D721Med (cell line): ENCODE results near the gene SCAF4.

ENCODE experiments used
- DNase-seq: peaks from one replicate; pipeline ENCODE4 v3.0.0; 2011; ENCODE audit warnings: low spot score; ENCODE audit not compliant: insufficient read length
- FAIRE-seq: peaks from 2 replicates; lab custom pipeline; 2011; peaks lifted over from hg19 to GRCh38; lab: Jason Lieb, UNC
- CTCF ChIP-seq: IDR thresholded peaks from 2 replicates; pipeline ENCODE4 v1.5.1; 2012; ENCODE audit warnings: mild to moderate bottlenecking, control low read depth; ENCODE audit not compliant: insufficient read depth; ENCODE audit errors: missing control alignments

Gene SCAF4

GRCh38 chr21:31698461-31698860 is 33.5 kb downstream of the SCAF4 start:
- DNase-seq (no peak), FAIRE-seq (peak; percentile 46)
- no peak for TF ChIP-seq CTCF

- DNase-seq: no peak
- TF ChIP-seq CTCF: no peak
- no peak for FAIRE-seq
These were observed 35.5 kb downstream of the SCAF4 start for GRCh38 chr21:31696424-31696823.

- no peak for TF ChIP-seq CTCF
- DNase-seq (no peak), FAIRE-seq (no peak)
These were observed 38.7 kb downstream of the SCAF4 start for GRCh38 chr21:31693222-31693621.

- no peak for DNase-seq
- TF ChIP-seq CTCF: no peak
- no peak for FAIRE-seq
These were observed 43.1 kb downstream of the SCAF4 start for GRCh38 chr21:31688603-31689368.

- DNase-seq (no peak), FAIRE-seq (no peak)
- no peak for TF ChIP-seq CTCF
These were observed 44.8 kb downstream of the SCAF4 start for GRCh38 chr21:31687108-31687507.

- TF ChIP-seq CTCF: no peak
These were observed 45.5 kb downstream of the SCAF4 start for GRCh38 chr21:31686272-31686915.

GRCh38 chr21:31684918-31685317 is 47.0 kb downstream of the SCAF4 start:
- FAIRE-seq: no peak
- no peak for DNase-seq
- TF ChIP-seq CTCF: no peak

More at GRCh38 chr21:31686272-31686915, 45.5 kb downstream of the SCAF4 start:
- DNase-seq (no peak), FAIRE-seq (no peak)
